ENCODE measurements around the gene B3GNT4. TPM values are rescaled to one million over a fixed set of nuclear protein-coding genes. Genes with fewer than 3 reads are reported as not detected.
"Not testable (repeated sequence)": the region's sequence is repeated elsewhere in the genome, so short reads cannot be mapped to it uniquely, and the experiment has no call there.

The B3GNT4 gene
- polyA plus RNA-seq (ENCODE audit: insufficient read depth in 1 of 5, insufficient read length in 5 of 5, low replicate concordance in 1 of 5), result 1 to 10 TPM in 2 of 5 donors, under 1 TPM in 3; 0.38 to 1.3 (median 0.98) TPM
- long read RNA-seq, donor 1, result 0 reads
- long read RNA-seq, donor 2, result 0 reads
- long read RNA-seq, donor 3, result 0 reads
- long read RNA-seq, donor 4, result 0 reads
- long read RNA-seq, donor 5, result 0 reads
- long read RNA-seq, donor 6, result 0 reads
- long read RNA-seq, donor 7, result 0 reads
- long read RNA-seq, donor 8, result 0 reads

DNA sequence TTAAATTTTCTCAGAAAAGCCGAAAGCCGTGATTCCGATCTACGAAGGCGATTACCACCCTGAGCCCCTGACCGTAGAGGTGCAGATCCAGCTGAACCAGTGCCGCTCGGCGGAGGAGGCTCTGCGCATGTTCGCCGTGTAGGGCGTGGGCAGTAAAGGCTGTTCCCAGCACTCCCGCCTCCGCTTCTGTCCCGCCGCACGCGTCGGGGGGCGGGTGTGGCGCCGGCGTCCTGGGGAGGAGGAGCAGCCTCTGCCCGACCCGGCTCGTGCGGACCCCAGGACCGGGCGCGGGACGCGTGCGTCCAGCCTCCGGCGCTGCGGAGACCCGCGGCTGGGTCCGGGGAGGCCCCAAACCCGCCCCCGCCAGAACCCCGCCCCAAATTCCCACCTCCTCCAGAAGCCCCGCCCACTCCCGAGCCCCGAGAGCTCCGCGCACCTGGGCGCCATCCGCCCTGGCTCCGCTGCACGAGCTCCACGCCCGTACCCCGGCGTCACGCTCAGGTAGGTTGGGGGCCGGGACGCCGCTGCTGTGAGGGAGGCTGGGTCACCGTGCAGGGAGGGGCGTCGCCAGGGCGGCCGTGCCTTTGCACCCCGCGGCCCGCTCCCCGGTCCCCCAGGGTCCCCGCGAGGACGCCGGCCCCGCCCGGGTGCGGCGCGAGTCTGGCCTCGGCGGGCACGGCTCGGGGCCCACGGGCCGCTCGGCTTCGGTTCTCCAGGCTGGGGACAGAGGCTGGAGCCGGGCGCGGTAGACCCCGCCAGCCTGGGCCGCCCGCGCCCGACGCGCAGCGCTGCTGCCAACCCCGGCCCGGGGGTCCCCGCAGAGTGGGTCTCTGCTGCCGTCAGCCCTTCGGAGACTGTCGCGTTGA lies at the start of gene B3GNT4:
Gene B3GNT4 (plus strand): TSS at position 409 of the 866 bp plus-strand sequence. CDS start 910 bp downstream, outside the sequence.
- DNase-seq, result no peak

DNA sequence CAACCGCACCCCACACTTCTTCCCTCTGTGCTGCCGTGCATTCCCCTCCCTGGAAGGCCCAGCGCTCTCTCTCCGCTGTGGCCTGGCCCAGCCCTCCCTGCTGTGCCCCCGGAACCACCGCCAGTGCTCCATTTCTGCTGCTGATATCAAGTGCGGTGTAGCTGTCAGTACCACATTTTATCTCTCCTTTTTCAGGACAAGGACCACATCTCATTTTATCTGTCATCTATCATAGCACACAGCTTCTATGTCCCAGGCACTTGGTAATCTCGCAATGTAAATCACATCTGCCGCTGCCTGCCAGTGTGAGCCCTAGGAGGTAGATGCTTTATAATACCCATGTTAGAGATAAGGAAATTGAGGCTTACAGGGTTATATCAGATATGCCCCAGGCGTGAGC lies 47.8 kb upstream of the B3GNT4 start:
- no peak for DNase-seq

DNA sequence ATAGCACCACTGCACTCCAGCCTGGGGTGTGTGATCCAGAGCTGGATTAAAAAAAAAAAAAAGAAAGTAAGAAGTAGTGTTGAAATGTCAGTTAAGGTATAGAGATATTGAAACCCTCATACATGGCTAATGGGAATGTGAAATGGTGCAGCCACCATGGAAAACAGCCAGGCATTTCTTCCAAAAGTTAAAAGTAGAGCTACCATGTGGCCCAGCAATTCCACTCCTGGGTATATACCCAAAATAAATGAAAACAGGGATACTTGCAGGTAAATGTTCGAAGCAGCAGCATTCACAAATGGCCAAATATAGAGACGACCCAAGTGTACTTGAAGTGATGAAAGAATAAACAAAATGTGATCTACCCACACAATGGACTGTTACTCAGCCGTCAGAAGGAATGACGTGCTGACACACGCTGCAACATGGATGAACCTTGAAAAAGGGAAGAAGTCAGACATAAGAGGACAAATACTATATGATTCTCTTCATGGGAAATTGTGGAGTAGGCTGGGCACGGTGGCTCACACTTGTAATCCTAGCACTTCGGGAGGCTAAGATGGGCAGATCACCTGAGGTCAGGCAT lies 44.7 kb upstream of the B3GNT4 start:
- DNase-seq, result no peak

DNA sequence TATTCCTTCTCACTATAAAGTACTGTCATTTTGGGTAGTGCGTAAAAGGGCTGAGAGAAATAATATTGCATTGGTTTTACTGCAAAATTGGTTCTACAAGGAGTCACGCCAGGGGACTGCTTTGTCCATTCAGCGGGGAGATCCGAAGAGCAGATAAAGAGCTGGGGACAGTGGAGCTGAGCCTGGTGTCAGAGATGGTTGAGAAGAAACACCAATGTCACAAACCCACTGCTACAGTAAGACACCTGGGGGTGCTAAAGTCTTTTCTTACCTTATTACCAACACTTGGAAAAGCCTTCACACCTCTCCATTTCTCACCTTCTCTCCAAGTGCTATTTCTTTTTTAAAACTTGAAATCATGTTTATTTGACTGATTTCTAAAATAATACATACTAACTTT lies 43.6 kb upstream of the B3GNT4 start:
- no peak for DNase-seq

DNA sequence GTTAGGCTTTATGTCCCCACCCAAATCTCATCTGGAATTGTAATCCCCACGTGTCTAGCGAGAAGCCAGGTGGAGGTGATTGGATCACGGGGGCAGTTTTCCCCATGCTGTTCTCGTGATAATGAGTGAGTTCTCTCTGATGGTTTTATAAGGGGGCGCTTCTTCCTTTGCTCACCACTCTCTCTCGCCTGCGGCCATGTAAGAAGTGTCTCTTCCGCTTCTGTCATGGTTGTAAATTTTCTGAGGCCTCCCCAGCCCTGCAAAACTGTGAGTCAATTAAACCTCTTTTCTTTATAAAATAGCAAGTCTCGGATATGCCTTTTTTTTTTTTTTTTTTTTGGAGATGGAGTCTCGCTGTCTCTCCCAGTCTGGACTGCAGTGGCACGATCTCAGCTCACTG lies 42.7 kb upstream of the B3GNT4 start:
- no peak for DNase-seq

DNA sequence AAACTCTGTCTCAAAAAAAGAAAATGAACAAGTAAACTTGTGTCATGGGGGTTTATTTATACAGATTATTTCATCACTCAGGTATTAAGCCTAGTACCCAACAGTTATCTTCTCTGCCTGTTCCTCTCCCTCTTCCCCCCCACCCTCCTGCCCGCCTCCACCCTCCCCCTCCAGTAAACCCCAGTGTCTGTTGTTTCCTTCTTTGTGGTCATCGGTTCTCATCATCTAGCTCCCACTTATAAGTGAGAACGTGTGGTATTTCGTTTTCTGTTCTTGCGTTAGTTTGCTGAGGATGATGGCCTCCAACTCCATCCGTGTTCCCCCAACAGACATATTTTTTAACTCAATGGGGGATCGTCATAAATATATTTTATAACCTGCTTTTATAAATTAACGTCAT lies 41.8 kb upstream of the B3GNT4 start:
- DNase-seq, result no peak

DNA sequence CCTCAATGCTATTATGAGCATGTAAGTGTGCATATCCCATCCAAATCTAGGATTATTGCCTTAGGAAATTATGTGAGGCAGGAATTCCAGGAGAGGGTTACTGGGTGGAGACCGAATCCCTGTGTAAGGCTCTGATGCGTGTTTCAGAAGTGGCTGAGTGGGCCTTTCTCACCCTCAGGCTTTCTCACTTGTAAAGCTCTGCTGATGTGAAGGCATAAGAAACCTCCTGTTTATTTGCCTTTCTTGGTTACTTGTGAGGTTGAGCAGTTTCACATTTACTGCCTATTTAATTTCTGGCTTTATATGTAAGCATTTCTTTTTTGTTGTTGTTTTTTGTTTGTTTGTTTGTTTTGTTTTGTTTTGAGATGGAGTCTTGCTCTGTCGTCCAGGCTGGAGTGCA lies 40.5 kb upstream of the B3GNT4 start:
- no peak for DNase-seq

DNA sequence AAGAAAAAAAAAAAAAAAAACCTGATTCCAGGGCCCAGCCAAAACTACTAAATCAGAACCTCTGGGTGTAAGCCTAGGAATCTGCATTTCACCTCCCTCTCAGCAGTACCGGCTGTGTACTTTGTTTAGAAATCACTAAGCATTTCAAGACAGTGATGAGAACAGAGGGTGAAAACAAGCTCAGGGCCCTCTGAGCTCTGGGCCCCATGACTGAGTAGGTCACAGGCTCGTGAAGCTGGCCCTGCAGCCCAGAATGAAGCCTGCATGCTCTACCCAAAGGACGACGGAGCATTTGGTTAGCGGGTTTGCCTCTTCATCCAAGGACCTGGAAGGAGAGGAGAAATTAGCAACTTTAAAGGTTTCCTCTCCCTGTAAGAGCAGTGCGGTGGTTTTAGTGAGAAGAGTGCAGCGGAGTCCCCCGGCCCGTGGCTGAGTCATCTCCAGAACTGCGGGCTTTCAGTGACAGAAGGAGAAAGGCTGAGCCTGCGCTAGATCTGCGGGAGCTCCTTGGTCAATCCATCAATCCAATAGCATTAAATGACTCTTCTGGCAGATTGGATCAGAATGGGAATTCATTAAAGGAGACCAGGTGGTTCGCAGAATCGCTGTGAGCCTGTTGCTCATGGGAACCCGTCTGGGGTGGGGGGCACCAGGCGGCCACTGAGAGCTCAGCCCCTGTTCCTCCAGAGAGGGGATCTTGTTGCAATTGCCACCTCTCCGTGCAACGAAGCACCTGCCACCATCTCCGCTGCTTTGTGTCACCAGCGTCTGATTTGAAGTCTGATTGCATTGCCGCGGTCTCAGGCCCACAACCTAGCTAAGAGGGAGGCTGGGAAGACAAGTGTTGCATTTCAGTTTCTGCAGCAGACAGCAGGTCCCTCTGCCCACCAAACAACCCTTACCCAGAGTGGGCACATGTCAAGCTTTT lies 36.8 kb upstream of the B3GNT4 start:
- no peak for DNase-seq

DNA sequence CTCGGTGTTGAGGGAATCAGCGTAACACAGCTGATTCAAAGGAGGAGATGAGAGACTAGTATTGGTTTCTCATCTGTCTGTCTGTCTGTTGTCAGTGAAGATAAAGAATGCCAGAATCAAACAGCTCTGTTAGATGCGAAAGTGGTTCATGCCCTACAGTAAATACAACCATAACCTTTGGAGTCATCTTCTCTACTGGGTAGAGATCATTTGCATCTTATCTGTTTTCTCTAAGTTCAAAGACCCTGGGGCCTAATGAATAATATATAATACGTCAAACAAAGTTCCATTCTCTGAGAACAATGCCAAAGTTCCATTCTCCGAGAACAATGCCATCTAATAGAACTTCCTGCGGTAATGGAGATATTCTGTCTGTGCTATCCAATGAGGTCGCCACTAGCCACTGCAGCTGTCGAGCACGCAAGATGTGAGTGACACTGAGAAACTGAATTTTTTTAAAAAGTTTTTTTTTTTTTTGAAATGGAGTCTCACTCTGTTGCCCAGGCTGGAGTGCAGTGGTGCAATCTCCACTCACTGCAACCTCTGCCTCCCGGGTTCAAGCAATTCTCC lies 36.1 kb upstream of the B3GNT4 start:
- no peak for DNase-seq

DNA sequence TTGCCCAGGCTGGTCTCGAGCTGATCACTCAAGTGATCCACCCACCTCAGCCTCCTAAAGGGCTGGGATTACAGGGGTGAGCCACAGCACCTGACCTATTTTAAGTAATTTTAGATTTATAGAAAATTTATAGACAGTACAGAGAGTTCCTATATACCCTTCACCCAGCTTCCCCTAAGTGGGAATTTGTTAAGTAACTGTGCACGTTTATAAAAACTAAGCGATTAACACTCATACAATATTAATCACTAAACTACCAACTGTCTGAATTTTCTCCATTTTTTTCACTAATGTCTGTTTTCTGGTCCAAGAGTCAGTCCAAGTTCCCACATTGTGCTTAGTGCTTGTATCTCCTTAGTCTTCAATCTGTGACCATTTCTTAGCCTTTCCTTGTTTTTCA lies 35.0 kb upstream of the B3GNT4 start:
- DNase-seq, result no peak

DNA sequence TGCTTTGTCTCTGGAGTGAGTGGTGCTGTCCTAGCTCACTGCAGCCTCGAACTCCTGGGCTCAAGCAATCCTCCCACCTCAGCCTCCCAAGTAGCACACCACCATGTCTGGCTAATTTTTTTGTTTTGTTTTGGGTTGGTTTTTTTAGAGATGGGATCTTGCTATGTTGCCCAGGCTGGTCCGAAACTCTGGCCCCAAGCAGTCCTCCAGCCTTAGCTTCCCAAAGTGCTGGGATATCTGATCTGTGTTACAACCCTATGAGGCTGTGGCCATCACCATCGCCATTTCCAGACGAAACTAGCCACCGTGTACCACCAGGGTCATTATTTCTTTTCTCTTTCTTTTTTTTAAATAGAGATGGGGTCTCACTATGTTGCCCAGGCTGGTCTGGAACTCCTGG lies 32.1 kb upstream of the B3GNT4 start:
- DNase-seq, result no peak

DNA sequence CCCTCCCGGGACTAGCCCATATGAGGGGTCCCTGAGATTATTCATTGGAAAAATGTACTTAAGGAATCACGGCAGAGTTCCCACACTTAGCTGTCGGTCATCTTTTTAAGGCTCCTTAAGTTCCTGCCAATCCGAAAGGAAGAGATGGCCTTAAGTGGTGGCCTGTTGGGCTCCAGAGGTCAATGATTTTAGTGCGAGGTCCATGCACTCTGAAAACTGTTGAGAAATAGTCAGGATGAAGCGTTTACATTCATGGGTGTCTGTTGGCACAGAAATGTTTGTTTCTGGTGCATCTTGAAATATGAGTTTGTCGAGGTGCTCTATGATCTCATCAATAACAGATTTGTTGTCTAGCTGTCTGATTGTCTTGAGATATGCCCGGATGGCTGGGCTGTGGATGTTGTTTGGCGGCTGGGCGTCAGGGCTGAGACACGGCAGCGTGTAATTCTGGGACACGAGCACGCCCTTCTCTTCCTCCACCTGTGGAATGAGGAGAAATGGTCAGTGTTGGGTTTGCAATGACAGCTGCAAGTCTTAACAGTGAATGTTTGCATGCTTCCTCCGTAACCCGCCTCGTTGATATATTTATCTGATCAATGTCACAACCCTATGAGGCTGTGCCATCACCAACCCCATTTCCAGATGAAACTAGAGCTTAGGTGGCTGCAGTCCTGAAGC lies 31.1 kb upstream of the B3GNT4 start:
- DNase-seq, result no peak

DNA sequence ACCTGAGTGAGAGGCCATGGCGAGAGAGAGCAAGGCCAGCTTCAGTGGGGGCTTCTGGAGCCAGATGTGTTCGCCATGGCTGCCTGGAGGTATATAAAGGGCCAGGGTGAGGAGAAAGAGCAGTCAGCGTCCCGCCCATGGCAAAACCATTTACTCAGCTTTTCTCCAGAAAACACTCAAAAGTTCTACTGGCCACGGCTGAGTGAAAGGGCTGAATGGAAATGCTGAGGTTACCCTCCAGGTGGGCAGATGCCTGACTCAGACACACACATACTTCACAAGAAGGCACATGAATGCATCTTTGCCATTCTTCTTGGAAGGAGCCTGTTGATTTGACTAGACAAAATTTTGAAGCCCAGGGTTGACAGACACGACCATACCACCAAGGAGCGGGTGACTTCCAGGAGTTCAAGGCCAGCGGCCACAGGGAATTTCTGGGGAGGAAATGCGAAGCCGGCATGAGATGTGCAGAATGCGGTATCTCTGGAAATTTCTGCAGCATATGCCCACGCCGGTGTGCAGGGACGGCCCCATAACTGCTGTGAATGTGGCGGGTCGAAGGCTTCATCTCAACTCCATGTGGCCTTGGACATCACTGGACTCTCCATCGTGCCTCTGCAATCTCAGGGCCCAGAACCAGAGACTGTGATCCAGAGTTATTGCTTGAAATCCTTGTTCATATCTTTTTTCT lies 29.2 kb upstream of the B3GNT4 start, which contains the start of gene IL31:
Gene IL31 (minus strand): TSS at position 67 of the 691 bp plus-strand sequence. CDS start 49 bp downstream, at position 18.
- no peak for DNase-seq

DNA sequence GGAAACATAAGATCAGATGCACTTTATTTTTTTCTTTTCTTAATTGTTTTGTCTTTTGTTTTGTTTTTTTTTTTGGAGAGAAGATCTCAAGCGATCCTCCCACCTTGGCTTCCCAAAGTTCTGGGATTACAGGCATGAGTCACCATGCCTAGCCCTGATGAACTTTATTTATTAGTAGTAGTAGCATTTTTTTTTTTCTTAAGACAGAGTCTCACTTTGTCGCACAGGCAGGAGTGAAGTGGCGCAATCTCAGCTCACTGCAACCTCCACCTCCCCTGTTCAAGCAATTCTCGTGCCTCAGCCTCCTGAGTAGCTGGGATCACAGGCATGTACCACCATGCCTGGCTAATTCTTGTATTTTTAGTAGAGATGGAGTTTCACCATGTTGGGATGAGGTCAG lies 27.0 kb upstream of the B3GNT4 start:
- DNase-seq, result not testable (repeated sequence)

DNA sequence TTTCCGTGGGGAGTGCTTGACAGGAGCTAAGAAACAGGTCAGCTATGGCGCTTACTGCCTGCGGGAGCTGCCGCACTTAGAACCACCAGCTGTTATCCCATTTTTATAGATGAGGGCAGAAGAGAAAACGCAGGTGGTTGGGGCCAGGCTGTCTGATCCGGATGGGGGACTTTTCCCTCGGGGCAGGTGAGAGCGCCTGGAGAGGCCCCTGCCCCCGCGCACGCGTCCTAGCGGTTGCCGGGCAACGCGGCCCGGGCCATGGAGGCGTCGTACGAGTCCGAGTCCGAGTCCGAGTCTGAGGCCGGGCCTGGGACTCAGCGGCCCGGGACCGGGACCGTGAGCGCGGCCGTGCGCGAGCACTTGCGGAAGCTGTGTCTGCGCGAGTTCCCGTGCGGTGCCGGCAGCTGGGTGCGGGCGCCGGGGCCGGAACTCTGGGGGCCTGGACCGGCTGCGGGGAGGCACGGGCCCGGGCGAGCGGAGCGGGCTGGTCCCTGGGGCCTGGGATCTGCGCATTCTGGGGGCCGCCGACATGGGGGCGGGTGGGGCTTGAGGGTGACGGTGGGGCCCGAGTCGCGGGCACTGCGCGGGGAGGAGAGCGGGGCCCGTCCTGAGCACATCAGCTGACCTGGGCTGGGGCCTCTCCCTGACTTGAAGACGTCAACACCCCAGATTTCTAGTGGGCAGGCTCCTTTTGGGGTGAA lies 20.5 kb upstream of the B3GNT4 start, which contains the start of gene LRRC43:
Gene LRRC43 (plus strand): TSS at position 237 of the 701 bp plus-strand sequence. CDS start 22 bp downstream, at position 259.
- DNase-seq, result peak in 1 of 2 donors; percentile 31

DNA sequence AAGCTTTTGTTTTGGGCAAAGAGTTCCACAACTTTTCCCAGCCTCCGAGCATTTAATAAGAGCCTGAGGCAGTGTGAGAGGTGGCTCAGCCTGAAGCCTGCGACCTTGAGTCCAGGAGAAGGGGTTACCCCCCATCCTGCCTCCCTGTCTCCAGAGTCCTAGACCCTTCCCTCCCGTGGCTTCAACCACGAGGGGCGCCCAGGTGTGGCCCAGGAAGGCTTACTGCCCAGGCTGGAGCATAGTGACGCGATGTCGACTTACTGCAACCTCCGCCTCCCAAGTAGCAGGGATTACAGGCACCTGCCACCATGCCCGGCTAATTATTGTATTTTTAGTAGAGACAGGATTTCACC lies 19.9 kb upstream of the B3GNT4 start:
- no peak for DNase-seq

DNA sequence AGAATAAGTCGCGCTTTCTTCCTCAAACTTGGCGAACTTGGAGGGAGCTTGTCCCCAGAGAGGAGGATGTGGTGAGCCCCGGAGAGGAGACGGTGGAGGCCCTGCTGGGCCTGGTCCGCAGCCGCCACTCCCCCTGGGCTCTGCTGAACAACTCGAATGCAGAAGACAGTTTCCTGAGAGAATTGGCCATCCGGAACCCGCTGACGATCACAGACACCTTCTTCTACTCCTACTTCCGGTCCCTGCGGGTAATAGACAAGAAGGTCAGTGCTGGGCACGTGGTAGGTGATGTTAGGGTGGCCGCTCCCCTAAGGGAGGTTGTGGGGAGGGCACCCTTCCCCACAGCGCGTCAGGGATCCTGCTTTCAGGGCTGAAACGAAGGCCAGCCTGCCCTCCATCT lies 19.0 kb upstream of the B3GNT4 start:
- no peak for DNase-seq

DNA sequence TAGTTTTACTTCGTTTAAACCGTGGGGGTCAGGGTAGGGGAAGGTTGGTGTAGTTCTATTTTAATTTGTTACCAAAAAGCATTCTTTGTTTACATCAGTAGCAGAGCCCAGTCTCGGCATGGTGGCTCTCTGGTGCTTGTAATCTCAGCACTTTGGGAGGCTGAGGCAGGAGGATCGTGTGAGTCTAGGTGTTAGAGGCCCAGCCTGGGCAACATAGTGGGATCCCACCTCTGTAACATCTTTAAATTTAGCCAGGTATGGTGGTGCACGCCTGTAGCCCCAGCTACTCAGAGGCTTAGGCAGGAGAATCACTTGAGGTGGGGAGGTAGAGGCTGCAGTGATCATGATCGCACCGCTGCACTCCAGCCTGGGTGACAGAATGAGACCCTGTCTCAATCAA lies 18.4 kb upstream of the B3GNT4 start:
- DNase-seq, result no peak

DNA sequence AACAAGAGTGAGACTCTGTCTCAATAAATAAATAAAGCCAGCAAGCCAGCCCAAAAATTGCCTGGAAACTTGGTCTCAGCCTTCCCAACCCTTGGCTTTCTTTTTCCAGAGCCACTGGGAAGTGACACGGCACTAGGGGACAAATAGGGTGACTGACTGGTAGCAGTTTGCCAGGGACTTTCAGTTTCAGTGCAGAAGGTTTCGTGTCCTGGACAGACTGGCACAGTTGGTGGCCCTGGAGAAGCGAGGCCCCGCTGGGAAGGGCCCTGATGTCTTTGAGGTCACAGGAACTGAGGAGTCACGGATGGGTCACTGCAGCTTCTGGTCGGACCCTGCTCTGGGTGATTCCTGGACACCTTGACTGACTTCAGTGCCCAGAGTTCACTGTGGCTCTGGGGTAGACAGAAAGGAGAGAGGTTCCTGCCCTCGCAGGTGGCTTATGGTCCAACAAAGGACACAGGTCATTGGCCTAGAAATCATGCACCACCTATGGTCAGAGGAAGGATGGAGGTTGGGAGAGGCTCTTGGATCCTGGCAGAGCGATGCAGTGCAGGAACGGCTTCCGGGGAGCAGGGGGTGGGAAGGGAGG lies 17.9 kb upstream of the B3GNT4 start:
- DNase-seq, result no peak

Measured in right lung (tissue), 10 donors.